ENCODE results near the gene CHAC1.

The CHAC1 gene

DNA sequence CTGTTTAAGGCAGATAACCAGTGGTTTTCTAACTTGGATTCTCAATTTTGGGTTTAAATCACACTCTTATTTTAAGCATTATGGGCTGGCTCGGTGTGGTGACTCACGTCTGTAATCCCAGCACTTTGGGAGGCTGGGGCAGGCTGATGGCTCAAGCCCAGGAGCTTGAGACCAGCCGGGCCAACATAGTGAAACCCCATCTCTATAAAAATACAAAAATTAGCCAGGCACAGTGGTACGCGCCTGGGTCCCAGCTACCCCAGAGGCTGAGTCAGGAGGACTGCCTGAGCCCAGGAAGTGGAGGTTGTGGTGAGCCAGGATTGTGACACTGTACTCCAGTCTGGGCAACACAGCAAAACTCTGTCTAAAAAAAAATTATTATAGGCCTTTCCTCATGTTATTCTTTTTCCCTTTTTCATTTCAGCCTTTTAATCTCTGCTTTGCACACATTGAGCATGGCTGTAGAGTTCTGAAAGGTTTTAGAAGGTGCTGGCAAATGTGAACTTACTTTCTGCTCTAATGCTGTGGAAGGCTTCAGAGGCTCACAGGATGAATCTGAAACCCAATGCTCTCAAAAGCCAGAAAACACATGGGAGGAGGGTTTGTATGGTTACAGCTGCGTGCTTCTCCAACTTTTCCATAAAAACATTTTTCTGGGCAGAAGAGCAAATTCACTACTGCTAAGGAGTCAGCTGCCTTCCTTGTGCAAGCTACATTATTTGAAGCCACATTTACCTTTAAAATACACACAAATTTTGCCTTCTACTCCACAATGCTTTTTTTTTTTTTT is 32.5 kb downstream of the CHAC1 start:
- no peak for DNase-seq (ENCODE audit: low spot score)

DNA sequence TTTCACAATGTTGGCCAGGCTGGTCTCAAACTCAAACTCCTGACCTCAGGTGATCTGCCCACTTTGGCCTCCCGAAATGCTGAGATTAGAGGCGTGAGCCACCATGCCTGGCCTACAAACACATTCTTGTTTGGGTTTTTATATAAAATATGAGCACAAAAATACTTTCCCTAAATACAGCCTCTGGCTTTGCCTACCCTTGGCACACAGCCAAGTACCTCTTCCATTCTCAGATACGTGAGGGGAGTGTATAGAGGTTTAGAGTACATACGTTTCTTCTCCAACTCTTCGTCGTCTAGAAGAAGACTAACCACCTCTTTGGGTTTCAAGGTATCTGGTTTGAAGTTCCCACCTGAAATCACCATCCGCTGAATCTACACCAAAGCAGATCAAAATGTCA is 33.5 kb downstream of the CHAC1 start:
- DNase-seq (ENCODE audit: low spot score): no peak

DNA sequence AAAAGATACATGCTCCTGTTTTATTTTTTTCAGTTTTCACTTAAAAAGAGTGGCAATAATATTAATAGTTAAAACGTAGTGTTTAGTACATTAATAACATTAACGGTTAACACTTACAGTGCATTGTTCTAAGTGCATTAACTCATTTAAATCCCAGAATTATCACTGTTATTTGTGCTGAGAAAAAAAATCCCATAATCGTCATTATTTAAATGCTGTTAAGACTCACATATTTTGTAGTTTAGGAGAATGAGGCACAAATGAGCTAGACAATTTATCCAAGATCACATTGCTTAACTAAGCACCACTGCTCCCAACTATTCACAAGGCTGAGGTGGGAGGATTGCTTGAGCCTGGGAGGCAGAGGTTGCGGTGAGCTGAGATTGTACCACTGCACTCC is 34.9 kb downstream of the CHAC1 start:
- DNase-seq (ENCODE audit: low spot score): no peak

DNA sequence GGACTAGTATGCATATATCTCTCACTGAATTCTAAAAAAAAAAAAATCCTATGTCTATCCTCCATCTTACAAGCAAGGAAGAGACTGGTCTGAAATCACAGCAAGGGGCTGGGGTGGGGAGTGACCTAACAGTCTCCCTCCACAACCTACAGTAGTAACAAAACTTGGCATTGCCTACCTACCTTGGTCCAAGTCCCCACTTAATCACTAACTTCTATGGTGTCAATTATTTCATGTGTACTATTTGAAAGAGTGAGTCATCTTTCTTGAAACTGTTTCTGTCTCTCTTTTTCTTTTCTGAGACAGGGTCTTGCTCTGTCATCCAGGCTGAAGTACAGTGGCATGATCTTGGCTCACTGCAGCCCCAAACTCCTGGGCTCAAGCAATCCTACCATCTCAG is 36.8 kb downstream of the CHAC1 start:
- no peak for DNase-seq (ENCODE audit: low spot score)

DNA sequence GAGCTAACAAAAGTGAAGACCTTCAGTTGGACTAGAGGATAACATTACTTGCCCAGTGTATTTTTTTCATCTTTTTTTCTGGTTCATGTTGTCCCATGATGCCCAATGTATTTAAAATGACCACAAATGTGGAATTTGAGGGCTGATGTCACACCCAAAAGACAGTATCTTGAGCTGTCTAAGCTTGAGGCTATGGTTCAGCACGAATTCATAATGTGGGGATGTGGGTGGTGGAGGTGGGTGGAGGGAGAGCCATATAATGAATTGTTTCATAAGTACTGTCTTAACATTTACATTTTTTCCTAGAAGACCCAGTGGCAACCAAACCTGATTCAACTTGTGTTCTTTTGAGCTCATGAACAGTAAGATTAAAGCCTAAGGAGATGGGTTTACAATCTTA is 37.5 kb downstream of the CHAC1 start:
- no peak for DNase-seq (ENCODE audit: low spot score)

DNA sequence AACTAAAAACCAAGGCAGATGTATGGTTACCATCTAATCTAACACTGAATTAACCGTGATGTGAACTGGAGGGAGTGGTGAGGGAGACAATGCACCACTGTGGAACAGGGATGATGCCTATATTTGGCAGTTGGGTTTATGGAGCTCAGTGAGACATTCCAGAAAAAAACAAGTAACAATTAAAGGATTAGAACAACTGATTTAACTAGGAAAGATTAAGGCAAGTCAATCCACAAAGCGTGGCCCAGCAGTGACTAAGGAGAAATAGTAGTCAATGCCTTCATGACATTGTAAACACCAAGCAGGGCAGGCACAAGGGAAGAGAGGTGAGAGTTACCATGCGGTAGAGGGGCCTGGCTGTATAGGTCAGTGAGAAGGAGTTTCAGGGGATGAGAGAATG is 38.1 kb downstream of the CHAC1 start:
- DNase-seq (ENCODE audit: low spot score): no peak

DNA sequence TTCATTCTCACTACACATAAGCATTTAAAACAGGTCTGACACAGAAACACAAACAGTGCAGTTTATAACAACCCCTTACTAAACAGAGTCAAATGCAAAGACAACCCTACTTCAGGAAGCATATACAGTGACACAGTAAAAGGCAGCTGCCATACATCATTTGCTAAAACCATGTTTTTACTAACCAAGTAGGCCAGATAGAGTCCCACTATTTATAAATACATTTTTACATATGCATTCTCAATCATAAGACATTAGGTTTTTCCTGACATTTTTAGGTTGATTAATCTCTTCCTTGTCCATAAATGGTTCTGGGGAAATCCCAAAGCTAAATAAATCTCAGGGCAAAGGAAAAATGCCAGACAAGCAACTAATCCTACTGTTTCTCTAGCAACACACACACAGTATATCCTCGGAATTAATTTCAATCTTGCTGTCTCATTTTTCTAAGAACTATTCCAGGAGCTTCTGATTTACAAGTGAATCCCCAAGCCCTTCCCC is 39.0 kb downstream of the CHAC1 start:
- DNase-seq (ENCODE audit: low spot score): no peak

DNA sequence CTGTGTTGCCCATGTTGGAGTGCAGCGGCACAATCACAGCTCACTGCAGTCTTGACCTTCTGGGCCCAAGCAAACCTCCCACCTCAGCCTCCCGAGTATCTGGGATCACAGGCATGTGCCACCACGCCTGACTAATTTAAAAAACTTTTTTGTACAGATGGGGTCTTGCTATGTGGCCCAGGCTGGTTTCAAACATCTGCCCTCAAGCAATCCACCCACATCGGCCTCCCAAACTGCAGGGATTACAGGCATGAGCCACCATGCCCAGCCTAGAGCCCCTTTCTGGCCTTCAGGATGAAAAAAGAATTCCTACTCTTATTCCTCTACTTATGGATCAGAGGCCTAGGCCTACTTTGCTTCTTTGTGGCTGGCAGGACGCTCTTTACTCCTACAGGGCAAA is 39.6 kb downstream of the CHAC1 start:
- DNase-seq (ENCODE audit: low spot score): no peak

DNA sequence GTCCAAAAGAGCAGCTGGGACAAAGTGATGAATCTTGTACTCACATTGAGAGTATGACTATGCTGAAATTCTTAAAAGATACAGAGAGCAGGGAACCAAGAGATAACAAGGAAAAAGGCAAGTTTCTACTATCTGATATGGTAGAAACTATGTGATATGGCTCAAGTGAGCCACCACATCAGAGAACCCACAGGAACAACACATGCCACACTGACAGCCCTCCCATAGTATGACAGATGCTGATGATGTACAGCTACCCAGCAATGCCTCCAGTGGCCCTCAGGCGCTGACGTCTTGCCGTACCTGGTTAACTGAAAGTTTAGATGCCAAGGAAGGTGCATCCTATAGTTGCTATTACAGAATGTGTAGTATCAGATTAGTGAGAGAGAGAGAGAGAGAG is 42.4 kb downstream of the CHAC1 start:
- no peak for DNase-seq (ENCODE audit: low spot score)

DNA sequence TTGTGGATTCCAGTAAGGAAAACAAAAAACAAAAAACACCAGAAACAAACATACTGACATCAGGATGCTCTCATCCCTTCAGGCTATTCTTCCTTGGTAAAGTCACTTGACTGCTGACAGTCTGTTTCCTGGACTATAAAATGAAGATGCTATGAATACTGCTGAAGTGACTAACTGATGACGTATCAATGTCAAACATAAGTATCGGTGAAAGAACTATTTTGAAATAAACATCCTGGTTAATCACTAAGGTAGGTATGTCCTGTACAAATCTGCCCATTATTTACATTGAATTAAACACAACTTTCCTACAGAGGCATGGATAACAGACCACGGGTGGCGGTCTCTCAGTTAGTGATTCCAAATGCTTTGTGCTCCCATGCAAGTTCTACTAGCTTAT is 45.9 kb downstream of the CHAC1 start:
- no peak for DNase-seq (ENCODE audit: low spot score)

DNA sequence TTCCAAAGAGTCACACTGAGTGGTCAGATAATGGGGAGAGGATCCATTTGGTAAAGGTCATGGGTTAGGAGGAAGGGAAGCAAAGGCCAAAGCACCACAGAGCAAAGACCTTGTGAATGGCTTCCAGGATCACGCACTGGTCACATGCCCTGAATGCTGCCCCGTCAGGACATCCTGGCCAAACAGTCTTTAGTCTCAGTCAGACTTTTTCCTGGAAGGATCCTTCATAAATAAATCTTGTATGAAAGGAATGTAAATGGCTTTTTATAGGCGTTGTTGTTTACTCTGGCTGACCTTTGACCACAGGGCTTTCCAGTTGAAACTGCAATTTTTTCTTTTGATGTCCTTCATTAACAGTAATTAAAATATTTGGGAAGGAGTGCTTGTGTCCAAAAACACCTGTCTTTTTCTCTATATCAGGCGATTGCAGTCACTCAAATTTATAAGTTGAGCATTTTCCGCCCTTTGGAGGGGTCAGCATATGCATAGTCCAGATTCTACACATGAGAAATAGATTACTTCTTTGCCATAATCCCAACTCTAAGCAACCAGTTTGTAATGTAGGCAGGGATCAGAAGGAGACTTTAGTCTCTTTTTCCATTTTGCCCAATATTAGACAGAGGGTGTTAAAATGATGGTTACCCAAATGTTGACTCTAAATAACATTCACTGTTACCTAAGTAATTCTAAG is 48.4 kb downstream of the CHAC1 start:
- no peak for DNase-seq (ENCODE audit: low spot score)

DNA sequence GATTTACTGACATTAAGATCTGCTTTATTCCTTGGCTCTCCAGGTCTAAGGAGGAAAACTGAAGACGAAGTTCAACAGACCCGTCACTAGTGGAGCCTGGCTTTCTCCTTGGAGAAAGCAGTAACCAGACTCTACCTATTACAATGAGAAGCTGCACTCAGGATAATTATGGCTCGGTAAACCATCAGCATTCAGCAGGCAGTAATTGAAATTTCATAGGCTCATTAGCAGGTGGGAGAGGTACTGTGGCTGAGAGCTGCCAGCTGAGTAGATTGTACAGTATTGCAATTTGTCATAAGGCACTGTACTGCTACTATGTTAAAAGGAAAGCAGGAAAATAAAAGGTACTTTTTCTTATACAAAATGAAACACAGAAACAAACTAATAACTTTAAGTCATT is 51.2 kb downstream of the CHAC1 start:
- no peak for DNase-seq (ENCODE audit: low spot score)

Data from RKO (cell line).